AG04450 (cell line): ENCODE results near the gene LGI1. TPM values are rescaled to one million over a fixed set of nuclear protein-coding genes. Genes with fewer than 3 reads are reported as not detected.

Experiments used
- CTCF ChIA-PET: fragments of 300-600, 350-600 bp; formaldehyde crosslinking; extraction: SDS; loops from one replicate; lab custom pipeline; 2022; ENCODE audit warnings: antibody characterized with exemption, inconsistent platforms; lab: Charles Lee
- POLR2A ChIA-PET: fragments of 350-600 bp; formaldehyde crosslinking; extraction: SDS; loops from one replicate; lab custom pipeline; 2021; ENCODE audit warnings: antibody characterized with exemption, inconsistent platforms; lab: Yijun Ruan, JAX
- DNase-seq: peaks from one replicate; pipeline ENCODE4 v3.0.0-alpha.2; 2011; ENCODE audit warnings: low read depth, low spot score
- H3K27ac ChIP-seq: one replicate; pipeline ENCODE4 v1.5.1; 2012; ENCODE audit warnings: low read depth, low read length, control low read depth
- H3K27me3 ChIP-seq: one replicate; pipeline ENCODE4 v1.6.0; 2012; ENCODE audit warnings: low read length; ENCODE audit not compliant: control insufficient read depth, insufficient read depth
- H3K4me3 ChIP-seq: 2 replicates; pipeline ENCODE4 v1.5.1; 2011; ENCODE audit warnings: mild to moderate bottlenecking, low read depth, low read length, control low read depth
- H3K9me3 ChIP-seq: 2 replicates; pipeline ENCODE4 v1.5.1; 2012; ENCODE audit warnings: low read length; ENCODE audit not compliant: control insufficient read depth, insufficient read depth
- polyA plus RNA-seq: library from polyadenylated mRNA; depleted of rRNA; stranded (reverse); fragments of >200 nt; gene quantifications from 2 replicates; pipeline ENCODE4 v1.2.3, GENCODE V29; 2011
- TF ChIP-seq, protein P1 (sequence below): IDR thresholded peaks from 2 replicates; pipeline ENCODE4 v1.5.1; 2011; ENCODE audit warnings: low read depth, low read length, control low read depth, inconsistent platforms

Gene LGI1
- polyA plus RNA-seq, 1 experiment, result not detected

GRCh38 chr10:93797825-93798224 lies 40.1 kb downstream of the LGI1 start:
- TF ChIP-seq, protein P1, sequence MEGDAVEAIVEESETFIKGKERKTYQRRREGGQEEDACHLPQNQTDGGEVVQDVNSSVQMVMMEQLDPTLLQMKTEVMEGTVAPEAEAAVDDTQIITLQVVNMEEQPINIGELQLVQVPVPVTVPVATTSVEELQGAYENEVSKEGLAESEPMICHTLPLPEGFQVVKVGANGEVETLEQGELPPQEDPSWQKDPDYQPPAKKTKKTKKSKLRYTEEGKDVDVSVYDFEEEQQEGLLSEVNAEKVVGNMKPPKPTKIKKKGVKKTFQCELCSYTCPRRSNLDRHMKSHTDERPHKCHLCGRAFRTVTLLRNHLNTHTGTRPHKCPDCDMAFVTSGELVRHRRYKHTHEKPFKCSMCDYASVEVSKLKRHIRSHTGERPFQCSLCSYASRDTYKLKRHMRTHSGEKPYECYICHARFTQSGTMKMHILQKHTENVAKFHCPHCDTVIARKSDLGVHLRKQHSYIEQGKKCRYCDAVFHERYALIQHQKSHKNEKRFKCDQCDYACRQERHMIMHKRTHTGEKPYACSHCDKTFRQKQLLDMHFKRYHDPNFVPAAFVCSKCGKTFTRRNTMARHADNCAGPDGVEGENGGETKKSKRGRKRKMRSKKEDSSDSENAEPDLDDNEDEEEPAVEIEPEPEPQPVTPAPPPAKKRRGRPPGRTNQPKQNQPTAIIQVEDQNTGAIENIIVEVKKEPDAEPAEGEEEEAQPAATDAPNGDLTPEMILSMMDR, result no peak
- no peaks in the 10 kb centered on the region for H3K9me3 ChIP-seq
- H3K4me3 ChIP-seq, result no peak overlapping the region
- H3K27me3 ChIP-seq, result peaks cover 5% of the 10 kb centered on the region
- CTCF ChIA-PET, result no interaction called here
- no peak overlapping the region for H3K27ac ChIP-seq
- POLR2A ChIA-PET, result no interaction called here
- DNase-seq, result no peak

DNA sequence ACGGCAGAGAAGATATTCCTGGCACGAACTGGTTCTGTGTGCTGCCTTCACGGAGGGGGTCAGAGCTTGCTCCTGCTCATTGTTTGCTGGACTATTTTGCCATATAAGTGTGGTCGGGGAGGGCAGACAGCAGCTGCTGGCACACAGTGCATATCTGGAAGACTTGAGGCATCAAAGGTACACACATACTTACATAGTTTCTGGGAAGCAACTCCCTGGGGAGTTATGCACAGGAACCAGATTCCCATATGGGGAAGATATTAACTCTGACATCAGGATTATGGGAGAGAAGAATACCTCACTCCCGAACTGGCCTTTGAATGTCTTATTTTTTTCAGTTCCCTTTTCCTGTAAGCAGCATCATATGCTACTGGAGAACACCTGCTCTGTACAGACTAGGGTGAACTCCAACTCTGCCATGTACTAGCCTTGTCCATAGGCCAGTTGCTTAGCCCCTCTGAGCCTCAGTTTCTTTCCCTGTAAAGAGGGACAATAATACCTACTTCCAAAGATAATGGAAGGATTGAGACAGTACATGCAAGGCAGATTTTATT lies 41.5 kb downstream of the LGI1 start:
- TF ChIP-seq, protein P1, result no peak
- Histone ChIP-seq H3K27ac (no peak overlapping the region), H3K9me3 (no peaks in the 10 kb centered on the region), H3K4me3 (no peak overlapping the region), H3K27me3 (peaks cover 9% of the 10 kb centered on the region)
- CTCF ChIA-PET, result no interaction called here
- POLR2A ChIA-PET, result no interaction called here
- no peak for DNase-seq

DNA sequence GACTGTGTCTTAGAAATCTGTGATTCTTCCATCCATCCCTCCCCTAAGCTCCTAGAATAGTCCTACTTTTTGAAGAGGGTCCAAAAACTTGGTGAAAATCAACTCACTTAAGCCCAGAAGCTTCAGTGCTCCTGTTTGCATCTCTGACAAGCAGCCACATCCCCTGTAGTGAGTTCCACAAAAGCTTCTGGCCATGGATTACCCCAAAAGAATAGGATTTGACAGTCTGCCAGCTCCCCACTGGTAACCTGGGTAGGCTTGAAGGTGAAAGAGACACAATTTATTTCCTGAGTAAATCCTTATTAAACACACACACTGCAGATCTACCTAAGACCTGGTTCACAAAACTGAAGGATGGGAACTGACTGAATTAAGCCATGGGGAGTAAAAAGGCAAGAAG lies 46.5 kb downstream of the LGI1 start:
- H3K27me3 ChIP-seq, result peaks cover 4% of the 10 kb centered on the region
- no peak overlapping the region for H3K27ac ChIP-seq
- no peaks in the 10 kb centered on the region for H3K9me3 ChIP-seq
- no peak for DNase-seq
- TF ChIP-seq, protein P1, result no peak
- POLR2A ChIA-PET, result no interaction called here
- no peak overlapping the region for H3K4me3 ChIP-seq
- CTCF ChIA-PET, result interaction anchor here (4.3 kb wide), 1 partner anchor 11 kb away, joined by 22 read pairs; no protein-coding TSS in a partner anchor

- ChIA-PET POLR2A (no interaction called here), CTCF (interaction anchor here (0.6 to 4.3 kb wide), 3 partner anchors 8 to 253 kb away, joined by 3 to 22 read pairs (median 6); no protein-coding TSS in a partner anchor)
- TF ChIP-seq, protein P1, result no peak
- DNase-seq, result no peak
- no peaks in the 10 kb centered on the region for H3K9me3 ChIP-seq
- H3K4me3 ChIP-seq, result no peak overlapping the region
- peaks cover 4% of the 10 kb centered on the region for H3K27me3 ChIP-seq
- no peak overlapping the region for H3K27ac ChIP-seq
Observed at GRCh38 chr10:93806903-93807302, 49.2 kb downstream of the LGI1 start.

DNA sequence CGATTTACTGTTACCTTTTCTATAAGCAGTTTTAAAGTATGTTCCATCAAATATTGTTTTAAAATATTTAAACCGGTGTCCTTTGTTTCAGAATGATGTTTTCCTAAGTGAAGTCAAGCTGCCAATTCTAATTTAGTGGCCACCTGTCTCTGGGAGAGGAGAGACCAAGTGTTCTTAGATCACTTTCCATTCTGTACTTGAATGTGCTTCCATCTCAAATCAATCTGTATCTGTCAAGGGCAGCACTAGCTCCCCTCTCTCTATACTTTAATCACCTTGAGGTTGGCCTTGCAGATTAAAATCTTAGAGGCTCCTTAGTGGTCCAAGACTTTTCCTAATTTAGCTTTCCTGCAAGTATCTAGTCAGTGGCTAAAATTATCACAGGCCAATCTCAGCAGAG lies 49.6 kb downstream of the LGI1 start:
- Histone ChIP-seq H3K9me3 (no peaks in the 10 kb centered on the region), H3K4me3 (no peak overlapping the region), H3K27ac (no peak overlapping the region), H3K27me3 (peaks cover 4% of the 10 kb centered on the region)
- no peak for DNase-seq
- TF ChIP-seq, protein P1, result no peak
- CTCF ChIA-PET, result interaction anchor here (1.2 to 4.3 kb wide), 3 partner anchors 8 to 14 kb away, joined by 3 to 22 read pairs (median 6); no protein-coding TSS in a partner anchor
- POLR2A ChIA-PET, result no interaction called here
